H1 (cell line): ENCODE data around the gene PACSIN2. TPM values are rescaled to one million over a fixed set of nuclear protein-coding genes. Genes with fewer than 3 reads are reported as not detected.

Experiments
- CTCF ChIA-PET: fragments of 300-600 bp; sonication (Branson Sonifier 250); formaldehyde crosslinking; loops from one replicate; lab custom pipeline; 2021; ENCODE audit not compliant: partially characterized antibody; lab: Charles Lee
- POLR2A ChIA-PET: fragments of 300-600 bp; sonication (Branson Sonifier 250); formaldehyde crosslinking; loops from one replicate; lab custom pipeline; 2021; ENCODE audit warnings: inconsistent platforms; ENCODE audit not compliant: partially characterized antibody; lab: Charles Lee
- DNase-seq, 2 experiments: peaks; one replicate each; pipeline versions ENCODE4 v3.0.0 to v3.0.0-alpha.2; 2010 to 2022; ENCODE audit warnings: low spot score in 2 of 2, low read depth in 1 of 2, mixed read lengths in 1 of 2
- FAIRE-seq: peaks from 2 replicates; lab custom pipeline; 2011; peaks lifted over from hg19 to GRCh38; lab: Jason Lieb, UNC
- H2AFZ ChIP-seq: 2 replicates; pipeline ENCODE4 v1.8.1; 2012; ENCODE audit warnings: low read length, inconsistent platforms
- H2AK5ac ChIP-seq: 2 replicates; pipeline ENCODE4 v1.6.1; 2013; ENCODE audit warnings: low read depth, low read length
- H2BK120ac ChIP-seq: replicated peaks from 2 replicates; pipeline ENCODE3; 2013; ENCODE audit warnings: low read depth, low read length, inconsistent platforms
- H2BK12ac ChIP-seq: 2 replicates; pipeline ENCODE4 v1.6.1; 2013; ENCODE audit warnings: low read depth, low read length
- H2BK15ac ChIP-seq: 2 replicates; pipeline ENCODE4 v1.6.1; 2013; ENCODE audit warnings: low read length
- H2BK20ac ChIP-seq: 2 replicates; pipeline ENCODE4 v1.6.1; 2013; ENCODE audit warnings: low read length
- H2BK5ac ChIP-seq: 2 replicates; pipeline ENCODE4 v1.6.1; 2013; ENCODE audit warnings: low read depth, low read length
- H3K14ac ChIP-seq: 2 replicates; pipeline ENCODE4 v1.6.1; 2013; ENCODE audit warnings: inconsistent platforms; ENCODE audit not compliant: insufficient read length
- H3K18ac ChIP-seq: 2 replicates; pipeline ENCODE4 v1.6.1; 2013; ENCODE audit warnings: low read length; ENCODE audit errors: extremely low read depth
- H3K23ac ChIP-seq: 2 replicates; pipeline ENCODE4 v1.6.1; 2013; ENCODE audit warnings: inconsistent platforms; ENCODE audit not compliant: insufficient read length
- H3K23me2 ChIP-seq: 2 replicates; pipeline ENCODE4 v1.6.1; 2013; ENCODE audit warnings: low read depth, low read length
- H3K27ac ChIP-seq: 2 replicates; pipeline ENCODE4 v1.6.1; 2011; ENCODE audit warnings: low read depth, low read length, inconsistent platforms
- H3K27me3 ChIP-seq, 4 experiments: replicated peaks in 1 of 4; 1 replicate in 1 of 4; 2 replicates in 3 of 4; pipeline versions ENCODE4 v1.6.1 to v1.8.1; 2011 to 2013; ENCODE audit warnings: low read length in 3 of 4, mild to moderate bottlenecking in 3 of 4, inconsistent platforms in 2 of 4, mixed read lengths in 2 of 4, moderate library complexity in 1 of 4; ENCODE audit not compliant: control insufficient read depth in 3 of 4, insufficient read depth in 3 of 4; ENCODE audit errors: extremely low read depth in 1 of 4
- H3K36me3 ChIP-seq, 4 experiments: 2 replicates each; pipeline versions ENCODE4 v1.6.1 to v1.8.1; 2011 to 2013; ENCODE audit warnings: mild to moderate bottlenecking in 4 of 4, low read length in 3 of 4, moderate library complexity in 2 of 4, control low read depth in 1 of 4, inconsistent platforms in 1 of 4; ENCODE audit not compliant: insufficient read depth in 4 of 4, control insufficient read depth in 2 of 4
- H3K4ac ChIP-seq: replicated peaks from 2 replicates; pipeline ENCODE3; 2013; ENCODE audit warnings: low read length, low read depth, mixed read lengths, inconsistent platforms; ENCODE audit not compliant: insufficient read length
- H3K4me1 ChIP-seq, 4 experiments: replicated peaks in 1 of 4; 1 replicate in 1 of 4; 2 replicates in 3 of 4; pipeline versions ENCODE4 v1.6.1 to v1.8.1; 2011 to 2013; ENCODE audit warnings: low read length in 3 of 4, inconsistent platforms in 2 of 4, mixed read lengths in 1 of 4; ENCODE audit not compliant: insufficient read depth in 4 of 4, control insufficient read depth in 3 of 4
- H3K4me2 ChIP-seq, 2 experiments: 2 replicates each; pipeline versions ENCODE4 v1.6.1 to v1.8.1; 2011 to 2013; ENCODE audit warnings: low read depth in 2 of 2, low read length in 2 of 2, control low read depth in 1 of 2, inconsistent platforms in 1 of 2, mild to moderate bottlenecking in 1 of 2; ENCODE audit not compliant: insufficient read depth in 1 of 2
- H3K4me3 ChIP-seq, 4 experiments: fragments of 200-600, 300-600 bp in 1 of 4; sonication (generic), shearing (Covaris generic), sonication (Bioruptor Twin) in 1 of 4; 2 replicates each; pipeline versions ENCODE4 v1.5.1 to v1.8.1; 2011 to 2016; ENCODE audit warnings: low read length in 4 of 4, low read depth in 3 of 4, control low read depth in 2 of 4, inconsistent platforms in 2 of 4, mild to moderate bottlenecking in 2 of 4, mixed read lengths in 1 of 4, moderate library complexity in 1 of 4; ENCODE audit not compliant: insufficient read depth in 2 of 4; ENCODE audit errors: extremely low read depth in 1 of 4
- H3K56ac ChIP-seq: replicated peaks from 2 replicates; pipeline ENCODE3; 2013; ENCODE audit warnings: low read depth, mild to moderate bottlenecking, mixed read lengths, low read length, inconsistent platforms; ENCODE audit not compliant: insufficient read length
- H3K79me1 ChIP-seq: 2 replicates; pipeline ENCODE4 v1.6.1; 2013; ENCODE audit warnings: low read depth, low read length, control low read depth
- H3K79me2 ChIP-seq, 2 experiments: 2 replicates each; pipeline versions ENCODE4 v1.6.1 to v1.8.1; 2012 to 2013; ENCODE audit warnings: low read length in 2 of 2, mild to moderate bottlenecking in 2 of 2, inconsistent platforms in 1 of 2; ENCODE audit not compliant: insufficient read depth in 2 of 2, control insufficient read depth in 1 of 2
- H3K9ac ChIP-seq, 4 experiments: replicated peaks in 1 of 4; 1 replicate in 1 of 4; 2 replicates in 3 of 4; pipeline versions ENCODE4 v1.6.1 to v1.8.1; 2011 to 2013; ENCODE audit warnings: low read depth in 3 of 4, low read length in 3 of 4, control low read depth in 2 of 4, mild to moderate bottlenecking in 2 of 4, moderate library complexity in 2 of 4, inconsistent platforms in 1 of 4; ENCODE audit errors: extremely low read depth in 1 of 4
- H3K9me3 ChIP-seq, 2 experiments: 2 replicates each; pipeline versions ENCODE4 v1.6.1 to v1.8.1; 2012 to 2013; ENCODE audit warnings: mild to moderate bottlenecking in 2 of 2, moderate library complexity in 2 of 2, control low read depth in 1 of 2, inconsistent platforms in 1 of 2, low read depth in 1 of 2, low read length in 1 of 2, mixed read lengths in 1 of 2; ENCODE audit not compliant: insufficient read depth in 2 of 2
- H4K20me1 ChIP-seq, 2 experiments: replicated peaks in 1 of 2; 2 replicates each; pipeline versions ENCODE3 to v1.8.1; 2011 to 2013; ENCODE audit warnings: inconsistent platforms in 2 of 2, low read length in 2 of 2, mild to moderate bottlenecking in 1 of 2; ENCODE audit not compliant: insufficient read depth in 2 of 2, control insufficient read depth in 1 of 2
- H4K5ac ChIP-seq: 2 replicates; pipeline ENCODE4 v1.6.1; 2013; ENCODE audit warnings: low read length, low read depth, mixed read lengths, inconsistent platforms; ENCODE audit not compliant: insufficient read length
- H4K8ac ChIP-seq: 2 replicates; pipeline ENCODE4 v1.8.0; 2013; ENCODE audit warnings: mild to moderate bottlenecking, moderate library complexity, low read length, inconsistent platforms; ENCODE audit not compliant: insufficient read depth; ENCODE audit errors: extremely low read depth
- H4K91ac ChIP-seq: replicated peaks from 2 replicates; pipeline ENCODE3; 2013; ENCODE audit warnings: low read length, mixed read lengths, inconsistent platforms; ENCODE audit not compliant: insufficient read length
- BACH1 ChIP-seq: IDR thresholded peaks from 2 replicates; pipeline ENCODE4 v1.6.1; 2012; ENCODE audit warnings: low read length, improper control_type of control experiment
- CREB1 ChIP-seq: IDR thresholded peaks from 2 replicates; pipeline ENCODE4 v1.6.1; 2012; ENCODE audit warnings: inconsistent platforms
- JUN ChIP-seq: IDR thresholded peaks from 2 replicates; pipeline ENCODE4 v1.6.1; 2011; ENCODE audit warnings: low read depth, mild to moderate bottlenecking, improper control_type of control experiment, low read length
- RXRA ChIP-seq: IDR thresholded peaks from 2 replicates; pipeline ENCODE4 v1.6.1; 2011; ENCODE audit warnings: low read depth, mild to moderate bottlenecking, low read length, moderate library complexity; ENCODE audit not compliant: insufficient read depth
- WGBS, 2 experiments: shearing (Covaris generic) in 1 of 2; methylation state at CpG; one replicate each; pipeline versions ENCODE4 v1.1.6 to v1.1.7; 2013 to 2015; ENCODE audit warnings: low lambda C conversion rate in 2 of 2, mixed read lengths in 2 of 2, inconsistent platforms in 1 of 2, low coverage in 1 of 2, missing lambda C conversion rate in 1 of 2; ENCODE audit not compliant: insufficient replicate concordance in 2 of 2, insufficient coverage in 1 of 2, insufficient read length in 1 of 2; ENCODE audit errors: extremely low coverage in 1 of 2, missing lambda C conversion rate in 1 of 2; 5-methylcytosine and 5-hydroxymethylcytosine counted together
- polyA plus RNA-seq, 7 experiments: library from polyadenylated mRNA; depleted of rRNA in 3 of 7; stranded (reverse) in 5 of 7; unstranded in 2 of 7; fragments of >200 nt in 5 of 7; fragments of 200-250 nt in 2 of 7; gene quantifications; 1 replicate in 5 of 7; 2 replicates in 1 of 7; 4 replicates in 1 of 7; pipeline versions ENCODE4 v1.2.1 to v1.2.3, GENCODE V29; 2011 to 2013; ENCODE audit warnings: missing spikeins in 2 of 7, mixed read lengths in 2 of 7
- total RNA-seq: library from RNA; stranded (reverse); fragmentation: NEBNext Ultra II Directional; extraction: Animal tissue kit (Norgen Biotek cat#: 25700); gene quantifications from 2 replicates; pipeline ENCODE4 v1.2.1, GENCODE V29; 2021

The PACSIN2 gene
- total and polyA plus RNA-seq, 2 of the 8 experiments (the other 6 are each of a cell fraction or from before 2014, with no cell fraction given), result 44.8 to 64.2 TPM

DNA sequence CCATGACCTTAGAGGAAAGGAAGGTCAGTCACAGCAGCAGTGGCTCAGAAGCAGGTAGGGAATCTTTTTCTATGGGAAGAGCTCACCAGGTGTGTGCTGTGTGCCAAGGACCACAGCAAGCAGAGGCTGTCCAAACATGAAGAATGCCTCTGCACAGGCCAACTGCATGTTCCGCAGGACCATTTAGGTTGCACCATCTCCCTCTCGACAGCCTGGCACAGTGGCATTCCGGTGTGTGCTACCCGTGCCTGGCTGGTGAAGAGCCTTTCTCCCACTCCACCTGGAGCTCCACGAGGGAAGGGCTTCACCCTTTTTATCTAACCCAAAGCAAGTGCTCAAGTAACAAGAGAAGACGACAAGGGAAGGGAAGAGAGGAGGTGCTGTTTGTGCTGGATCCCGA lies 76.5 kb downstream of the PACSIN2 start:
- H3K9me3 ChIP-seq, result no peaks in the 10 kb centered on the region
- no peaks in the 10 kb centered on the region for H3K23me2 ChIP-seq
- 0 out of 2 replicates have a peak overlapping the region, but pooled peaks have one; percentile 29 for H2BK12ac ChIP-seq
- no peak overlapping the region for H2AK5ac ChIP-seq
- no peak overlapping the region for H2BK15ac ChIP-seq
- H3K56ac ChIP-seq, result no peak overlapping the region
- H3K36me3 ChIP-seq, result no peaks in the 10 kb centered on the region; a peak in 1 of 8 replicates
- no peak overlapping the region for H3K4ac ChIP-seq
- CTCF ChIA-PET, result no interaction called here
- no peak overlapping the region for H2BK20ac ChIP-seq
- H3K4me2 ChIP-seq, result no peak overlapping the region
- no peak overlapping the region for H4K91ac ChIP-seq
- FAIRE-seq (no peak), DNase-seq (no peak)
- no peak overlapping the region for H4K8ac ChIP-seq
- H4K5ac ChIP-seq, result no peak overlapping the region
- no peak overlapping the region for H3K27ac ChIP-seq
- H3K79me2 ChIP-seq, result peaks cover 0 to 62% of the 10 kb centered on the region in 2 experiments; a peak in 3 of 4 replicates
- peaks cover 3 to 22% of the 10 kb centered on the region in 2 experiments for H4K20me1 ChIP-seq
- no peak overlapping the region for H3K14ac ChIP-seq
- H3K27me3 ChIP-seq, result no peaks in the 10 kb centered on the region
- WGBS, 2 experiments, result 93% methylated on average over 7 of the region's 7 CpGs; no CpG with 5 or more reads in 1 of the 2 experiments
- peaks cover 14% of the 10 kb centered on the region for H3K79me1 ChIP-seq
- peaks cover 0 to 12% (median 5%) of the 10 kb centered on the region in 4 experiments; a peak in 5 of 7 replicates for H3K4me1 ChIP-seq
- POLR2A ChIA-PET, result interaction anchor here (1.3 to 2.0 kb wide), 2 partner anchors 9 to 77 kb away, joined by 3 to 10 read pairs; partner anchors contain the start of gene PACSIN2
- H2AFZ ChIP-seq, result no peak overlapping the region
- peak overlapping the region; percentile 76 for H2BK5ac ChIP-seq
- H2BK120ac ChIP-seq, result no peak overlapping the region
- no peak overlapping the region for H3K23ac ChIP-seq
- TF ChIP-seq CREB1, result no peak
- no peak for TF ChIP-seq BACH1
- TF ChIP-seq JUN, result no peak
- TF ChIP-seq RXRA, result no peak
- no peak overlapping the region for H3K9ac ChIP-seq
- no peak overlapping the region for H3K4me3 ChIP-seq
- H3K18ac ChIP-seq, result no peak overlapping the region; the same call in 1 of the 2 replicates
